CD4-positive, alpha-beta T cell treated with Interleukin-6 for 4 hours (primary cell): Measurements from ENCODE around the gene PACC1.

Experiments
- DNase-seq: peaks from one replicate; pipeline ENCODE4 v3.0.0-alpha.2; 2020; ENCODE audit warnings: mixed read lengths

The PACC1 gene

GRCh38 chr1:212437179-212437798, 22.6 kb upstream of the PACC1 start:
- no peak for DNase-seq

GRCh38 chr1:212434992-212435391, 20.3 kb upstream of the PACC1 start:
- DNase-seq: no peak

- no peak for DNase-seq
Measured at GRCh38 chr1:212433577-212434462, 19.1 kb upstream of the PACC1 start.

GRCh38 chr1:212432661-212433576, 18.2 kb upstream of the PACC1 start, which contains the start of gene NENF:
Gene NENF, plus strand, starts transcription at chr1:212432920. Its CDS starts 24 bp downstream, at chr1:212432944.
- peak; percentile 80 for DNase-seq

GRCh38 chr1:212432272-212432660, 17.6 kb upstream of the PACC1 start:
- DNase-seq: no peak

GRCh38 chr1:212431644-212432043, 17.0 kb upstream of the PACC1 start:
- no peak for DNase-seq

GRCh38 chr1:212430955-212431394, 16.3 kb upstream of the PACC1 start:
- no peak for DNase-seq

- DNase-seq: no peak
Measured at GRCh38 chr1:212430416-212430815, 15.7 kb upstream of the PACC1 start.

- DNase-seq: no peak
Measured at GRCh38 chr1:212428496-212428895, 13.8 kb upstream of the PACC1 start.

GRCh38 chr1:212423879-212424278, 9.2 kb upstream of the PACC1 start:
- DNase-seq: no peak

- no peak for DNase-seq
Measured at GRCh38 chr1:212421165-212421564, 6.5 kb upstream of the PACC1 start.

- no peak for DNase-seq
Measured at GRCh38 chr1:212415107-212415841, 588 bp upstream of the PACC1 start.

GRCh38 chr1:212413902-212414327, 771 bp downstream of the PACC1 start:
- DNase-seq: no peak

- no peak for DNase-seq
Measured at GRCh38 chr1:212412374-212412773, 2.3 kb downstream of the PACC1 start.

- DNase-seq: no peak
Measured at GRCh38 chr1:212410231-212410820, 4.4 kb downstream of the PACC1 start.

- DNase-seq: no peak
Measured at GRCh38 chr1:212402666-212403321, 11.9 kb downstream of the PACC1 start.

- DNase-seq: no peak
Measured at GRCh38 chr1:212401838-212402582, 12.7 kb downstream of the PACC1 start.

- no peak for DNase-seq
Measured at GRCh38 chr1:212401042-212401441, 13.6 kb downstream of the PACC1 start.

GRCh38 chr1:212397171-212397570, 17.5 kb downstream of the PACC1 start:
- no peak for DNase-seq

GRCh38 chr1:212396638-212397037, 18.0 kb downstream of the PACC1 start:
- no peak for DNase-seq
